Esophagus muscularis mucosa (tissue), 4 donors: Measurements from ENCODE around the gene APLN. TPM values are rescaled to one million over a fixed set of nuclear protein-coding genes. Genes with fewer than 3 reads are reported as not detected.

ENCODE experiments used
- DNase-seq: peaks from one replicate; pipeline ENCODE4 v3.0.0-alpha.2; 2017; ENCODE audit errors: extremely low spot score
- H3K27ac ChIP-seq, 4 donors: fragments of 200-600 bp; sonication (generic); replicated peaks in 1 of 4; 1 replicate in 3 of 4; 2 replicates in 1 of 4; pipeline ENCODE4 v1.5.1; 2016 to 2019; ENCODE audit warnings: mild to moderate bottlenecking in 1 of 4
- H3K27me3 ChIP-seq, 4 donors: fragments of 200-600 bp; sonication (generic); one replicate each; pipeline versions ENCODE4 v1.5.1 to v1.6.0; 2016 to 2019
- H3K36me3 ChIP-seq, 4 donors: fragments of 200-600 bp; sonication (generic); one replicate each; pipeline ENCODE4 v1.5.1; 2016 to 2019
- H3K4me1 ChIP-seq, 4 donors: fragments of 200-600 bp; sonication (generic); one replicate each; pipeline ENCODE4 v1.5.1; 2016 to 2019
- H3K4me3 ChIP-seq, 4 donors: fragments of 200-600 bp; sonication (generic); 1 replicate in 2 of 4; 2 replicates in 2 of 4; pipeline ENCODE4 v1.5.1; 2016 to 2019; ENCODE audit warnings: mild to moderate bottlenecking in 4 of 4, moderate library complexity in 1 of 4
- H3K9me3 ChIP-seq, 4 donors: fragments of 200-600 bp; sonication (generic); 1 replicate in 3 of 4; 2 replicates in 1 of 4; pipeline ENCODE4 v1.5.1; 2016 to 2019
- CTCF ChIP-seq, 3 experiments: fragments of 200-600 bp in 2 of 3; fragments of 450-650 bp in 1 of 3; sonication (generic) in 2 of 3; IDR thresholded peaks; one replicate each; pipeline ENCODE4 v1.5.1; 2017 to 2019; ENCODE audit warnings: antibody characterized with exemption in 3 of 3, mild to moderate bottlenecking in 2 of 3, moderate library complexity in 1 of 3
- EP300 ChIP-seq: sonication (generic); formaldehyde crosslinking; IDR thresholded peaks from one replicate; pipeline ENCODE4 v1.6.1; 2017; ENCODE audit warnings: antibody characterized with exemption
- POLR2A ChIP-seq: fragments of 450-650 bp; IDR thresholded peaks from one replicate; pipeline ENCODE4 v1.6.1; 2017; ENCODE audit warnings: antibody characterized with exemption, moderate library complexity, mild to moderate bottlenecking, low read depth
- POLR2AphosphoS5 ChIP-seq, 2 donors: sonication (generic); formaldehyde crosslinking; IDR thresholded peaks; one replicate each; pipeline ENCODE4 v1.6.1; 2017; ENCODE audit warnings: antibody characterized with exemption in 2 of 2
- WGBS: methylation state at CpG from one replicate; pipeline ENCODE4 v1.1.5; 2018; 5-methylcytosine and 5-hydroxymethylcytosine counted together
- intact Hi-C: fragments of 100-400 bp; cut with DNase I; formaldehyde crosslinking; loops from one replicate; pipeline ENCODE4 v1.15.1; 2023
- total RNA-seq, 4 donors: library from RNA; depleted of rRNA; stranded (reverse); fragments of >200 nt; gene quantifications; one replicate each; pipeline versions ENCODE4 v1.1.0 to v1.2.1, GENCODE V29; 2016

Gene APLN
- total RNA-seq, 4 donors from 2014 or later: 0.42 to 0.99 (median 0.78) TPM

- Histone ChIP-seq H3K27me3 (no peaks in the 10 kb centered on the region), H3K9me3 (no peaks in the 10 kb centered on the region), H3K27ac (no peak overlapping the region), H3K4me1 (peaks cover 0 to 16% (median 9%) of the 10 kb centered on the region in 4 donors), H3K36me3 (peaks cover 0 to 12% (median 0%) of the 10 kb centered on the region in 4 donors), H3K4me3 (no peak overlapping the region)
- no peak for DNase-seq
- no peak for TF ChIP-seq EP300
- TF ChIP-seq POLR2AphosphoS5 (IDR thresholded peaks at IDR 0.05): no peak
- TF ChIP-seq POLR2A: no peak
- TF ChIP-seq CTCF (IDR thresholded peaks at IDR 0.05): no peak
- 80% methylated on average over 5 of the region's 5 CpGs for WGBS
- intact Hi-C loops: loop anchor here (10.0 kb wide), 3 partner anchors 455 to 1315 kb away; no protein-coding TSS in a partner anchor
These were observed 54.8 kb downstream of the APLN start for GRCh38 chrX:129599996-129600395.

- H3K4me3 ChIP-seq: no peak overlapping the region
- no peaks in the 10 kb centered on the region for H3K27me3 ChIP-seq
- peaks cover 0 to 12% (median 7%) of the 10 kb centered on the region in 4 donors for H3K4me1 ChIP-seq
- H3K9me3 ChIP-seq: no peaks in the 10 kb centered on the region
- intact Hi-C loops: no loop called here
- 71% methylated on average over 5 of the region's 5 CpGs for WGBS
- H3K27ac ChIP-seq: no peak overlapping the region
- H3K36me3 ChIP-seq: peaks cover 0 to 17% (median 0%) of the 10 kb centered on the region in 4 donors
- no peak for TF ChIP-seq POLR2AphosphoS5 (IDR thresholded peaks at IDR 0.05)
- no peak for TF ChIP-seq POLR2A
- TF ChIP-seq EP300: no peak
- TF ChIP-seq CTCF (IDR thresholded peaks at IDR 0.05): no peak
- no peak for DNase-seq
These were observed 55.3 kb downstream of the APLN start for GRCh38 chrX:129599499-129599898.

DNA sequence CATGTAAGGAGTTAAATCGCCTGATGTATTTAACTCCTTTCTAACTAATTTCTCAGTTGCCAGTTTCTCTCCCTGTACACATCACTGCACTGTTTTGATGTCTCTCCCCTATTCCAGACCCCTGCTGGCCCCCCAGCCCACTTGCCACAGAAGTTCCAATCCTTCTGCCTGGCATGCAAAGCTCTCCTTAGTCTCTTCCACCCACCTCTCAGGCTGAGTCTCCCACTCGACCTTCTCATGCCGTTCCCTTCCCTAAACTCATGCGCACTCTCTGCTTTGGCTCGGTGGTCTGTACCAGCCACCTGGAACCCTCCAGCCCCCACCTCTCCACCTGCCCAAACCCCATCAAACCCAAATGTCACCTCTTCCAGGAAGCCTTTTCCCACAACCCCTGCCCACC is 56.9 kb downstream of the APLN start:
- intact Hi-C loops: no loop called here
- no peak for TF ChIP-seq CTCF (IDR thresholded peaks at IDR 0.05)
- no peak for TF ChIP-seq POLR2AphosphoS5 (IDR thresholded peaks at IDR 0.05)
- TF ChIP-seq POLR2A: no peak
- TF ChIP-seq EP300: no peak
- H3K36me3 ChIP-seq: peaks cover 0 to 23% (median 0%) of the 10 kb centered on the region in 4 donors
- H3K27ac ChIP-seq: no peak overlapping the region
- no peak for DNase-seq
- no peaks in the 10 kb centered on the region for H3K9me3 ChIP-seq
- H3K27me3 ChIP-seq: no peaks in the 10 kb centered on the region
- 70% methylated on average over 5 of the region's 5 CpGs for WGBS
- H3K4me3 ChIP-seq: no peak overlapping the region
- peaks cover 2 to 11% (median 5%) of the 10 kb centered on the region in 4 donors for H3K4me1 ChIP-seq

- peaks cover 2 to 35% (median 5%) of the 10 kb centered on the region in 4 donors for H3K36me3 ChIP-seq
- no peak overlapping the region for H3K4me3 ChIP-seq
- WGBS: 69% methylated on average over 5 of the region's 5 CpGs
- peaks cover 3 to 12% (median 12%) of the 10 kb centered on the region in 4 donors for H3K4me1 ChIP-seq
- no peak for DNase-seq
- TF ChIP-seq CTCF (IDR thresholded peaks at IDR 0.05) (no peak), POLR2AphosphoS5 (IDR thresholded peaks at IDR 0.05) (no peak), EP300 (no peak), POLR2A (no peak)
- intact Hi-C loops: no loop called here
- H3K27me3 ChIP-seq: no peaks in the 10 kb centered on the region
- H3K9me3 ChIP-seq: no peaks in the 10 kb centered on the region
- H3K27ac ChIP-seq: no peak overlapping the region
These were observed 58.7 kb downstream of the APLN start for GRCh38 chrX:129596077-129596476.

Other genes starting within 250 kb of the APLN start
- 10 to 100 TPM; 52.2 to 60.6 (median 55.7) TPM for gene SMARCA1, start 131.5 kb downstream of the APLN start, total RNA-seq
- 10 to 100 TPM; 41.1 to 62.3 (median 59.8) TPM for gene OCRL, start 114.7 kb downstream of the APLN start, total RNA-seq
- gene XPNPEP2, start 84.0 kb upstream of the APLN start, total RNA-seq: 10 to 100 TPM in 1 of 4 donors, 1 to 10 TPM in 3; 3.3 to 14.4 (median 5.0) TPM
- 10 to 100 TPM in 1 of 4 donors, 1 to 10 TPM in 3; 3.9 to 10.4 (median 6.3) TPM for gene SASH3, start 125.0 kb upstream of the APLN start, total RNA-seq
- gene ZDHHC9, start 188.9 kb upstream of the APLN start, total RNA-seq: 10 to 100 TPM in 3 of 4 donors, 1 to 10 TPM in 1; 4.2 to 19.7 (median 13.1) TPM